ENCODE results near the gene LYSMD2. TPM values are rescaled to one million over a fixed set of nuclear protein-coding genes. Genes with fewer than 3 reads are reported as not detected.

Gene LYSMD2
- total RNA-seq, 1 donor, result 3.1 TPM

DNA sequence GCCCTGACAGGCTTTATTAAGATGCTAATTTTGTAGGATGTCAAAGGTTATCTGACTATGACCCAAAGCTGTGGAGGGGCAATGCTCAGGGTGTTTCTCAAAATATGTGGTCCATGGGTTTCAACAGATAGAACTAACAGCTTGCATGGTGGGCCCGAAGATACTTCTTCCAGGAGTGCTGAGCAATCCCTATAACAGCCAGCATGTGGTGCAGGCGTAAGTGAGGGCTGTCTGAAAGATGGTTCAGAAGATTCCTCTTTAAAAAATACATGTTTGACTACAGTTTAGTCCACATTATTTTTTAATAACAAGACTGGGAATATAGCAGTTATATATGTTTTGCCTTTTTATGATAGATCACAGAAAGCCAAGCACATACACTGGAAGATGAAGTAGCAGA, 48.6 kb downstream of the LYSMD2 start:
- DNase-seq (ENCODE audit: low read depth), result peak; percentile 9
- H3K4me3 ChIP-seq (ENCODE audit: low read depth, low read length), result no peak overlapping the region
- TF ChIP-seq, protein P1, sequence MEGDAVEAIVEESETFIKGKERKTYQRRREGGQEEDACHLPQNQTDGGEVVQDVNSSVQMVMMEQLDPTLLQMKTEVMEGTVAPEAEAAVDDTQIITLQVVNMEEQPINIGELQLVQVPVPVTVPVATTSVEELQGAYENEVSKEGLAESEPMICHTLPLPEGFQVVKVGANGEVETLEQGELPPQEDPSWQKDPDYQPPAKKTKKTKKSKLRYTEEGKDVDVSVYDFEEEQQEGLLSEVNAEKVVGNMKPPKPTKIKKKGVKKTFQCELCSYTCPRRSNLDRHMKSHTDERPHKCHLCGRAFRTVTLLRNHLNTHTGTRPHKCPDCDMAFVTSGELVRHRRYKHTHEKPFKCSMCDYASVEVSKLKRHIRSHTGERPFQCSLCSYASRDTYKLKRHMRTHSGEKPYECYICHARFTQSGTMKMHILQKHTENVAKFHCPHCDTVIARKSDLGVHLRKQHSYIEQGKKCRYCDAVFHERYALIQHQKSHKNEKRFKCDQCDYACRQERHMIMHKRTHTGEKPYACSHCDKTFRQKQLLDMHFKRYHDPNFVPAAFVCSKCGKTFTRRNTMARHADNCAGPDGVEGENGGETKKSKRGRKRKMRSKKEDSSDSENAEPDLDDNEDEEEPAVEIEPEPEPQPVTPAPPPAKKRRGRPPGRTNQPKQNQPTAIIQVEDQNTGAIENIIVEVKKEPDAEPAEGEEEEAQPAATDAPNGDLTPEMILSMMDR (IDR thresholded peaks at IDR 0.05; ENCODE audit: insufficient read depth, low read length), result peak; percentile 45

GRCh38 chr15:51687565-51687964, 49.9 kb downstream of the LYSMD2 start:
- TF ChIP-seq, protein P1 (IDR thresholded peaks at IDR 0.05; ENCODE audit: insufficient read depth, low read length), result no peak
- no peak for DNase-seq (ENCODE audit: low read depth)

DNA sequence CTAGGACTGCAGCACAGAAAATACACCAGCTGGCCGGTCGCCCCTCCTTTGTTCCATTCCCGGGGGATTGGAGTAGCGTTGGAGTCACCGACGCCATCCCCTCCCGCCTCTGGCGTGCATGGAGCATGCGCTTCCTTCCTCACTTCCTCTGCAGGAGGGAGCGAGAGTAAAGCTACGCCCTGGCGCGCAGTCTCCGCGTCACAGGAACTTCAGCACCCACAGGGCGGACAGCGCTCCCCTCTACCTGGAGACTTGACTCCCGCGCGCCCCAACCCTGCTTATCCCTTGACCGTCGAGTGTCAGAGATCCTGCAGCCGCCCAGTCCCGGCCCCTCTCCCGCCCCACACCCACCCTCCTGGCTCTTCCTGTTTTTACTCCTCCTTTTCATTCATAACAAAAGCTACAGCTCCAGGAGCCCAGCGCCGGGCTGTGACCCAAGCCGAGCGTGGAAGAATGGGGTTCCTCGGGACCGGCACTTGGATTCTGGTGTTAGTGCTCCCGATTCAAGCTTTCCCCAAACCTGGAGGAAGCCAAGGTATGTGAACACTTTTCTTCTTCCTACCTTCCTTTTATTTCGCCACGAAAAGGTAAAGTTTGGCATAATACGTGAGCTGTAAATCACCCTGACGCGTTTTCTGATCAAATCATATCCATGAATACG, 56.0 kb downstream of the LYSMD2 start, which contains the start of gene SCG3:
TSS of gene SCG3 (plus strand) at position 201 of the 661 bp plus-strand sequence. CDS start at position 454, 253 bp downstream.
- TF ChIP-seq, protein P1 (IDR thresholded peaks at IDR 0.05; ENCODE audit: insufficient read depth, low read length), result no peak
- DNase-seq (ENCODE audit: low read depth), result peak; percentile 57
- H3K4me3 ChIP-seq (ENCODE audit: low read depth, low read length), result no peak within 1 kb of the TSS

More at GRCh38 chr15:51687565-51687964, 49.9 kb downstream of the LYSMD2 start:
- no peak overlapping the region for H3K4me3 ChIP-seq (ENCODE audit: low read depth, low read length)

DNA sequence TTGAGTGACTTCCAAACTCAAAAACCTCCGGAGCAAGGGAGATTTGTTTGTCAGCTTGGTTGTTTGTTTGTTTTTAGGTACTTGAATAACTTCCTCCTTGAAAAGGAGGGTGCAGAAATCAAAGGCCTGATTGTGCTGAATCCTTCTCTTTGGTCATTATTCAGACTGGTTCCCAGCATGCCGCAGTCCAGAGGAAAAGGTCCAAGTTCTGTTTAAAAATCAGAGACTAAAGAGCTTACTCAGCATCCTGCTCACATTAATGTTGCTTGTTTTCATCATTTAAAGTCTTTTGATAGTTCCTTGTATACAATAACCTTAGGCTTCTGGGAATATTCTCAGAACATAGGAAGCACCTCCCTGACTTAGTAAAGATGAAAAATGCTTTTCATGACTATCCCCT, 57.1 kb downstream of the LYSMD2 start:
- TF ChIP-seq, protein P1 (IDR thresholded peaks at IDR 0.05; ENCODE audit: insufficient read depth, low read length), result no peak
- no peak overlapping the region for H3K4me3 ChIP-seq (ENCODE audit: low read depth, low read length)
- DNase-seq (ENCODE audit: low read depth), result no peak

DNA sequence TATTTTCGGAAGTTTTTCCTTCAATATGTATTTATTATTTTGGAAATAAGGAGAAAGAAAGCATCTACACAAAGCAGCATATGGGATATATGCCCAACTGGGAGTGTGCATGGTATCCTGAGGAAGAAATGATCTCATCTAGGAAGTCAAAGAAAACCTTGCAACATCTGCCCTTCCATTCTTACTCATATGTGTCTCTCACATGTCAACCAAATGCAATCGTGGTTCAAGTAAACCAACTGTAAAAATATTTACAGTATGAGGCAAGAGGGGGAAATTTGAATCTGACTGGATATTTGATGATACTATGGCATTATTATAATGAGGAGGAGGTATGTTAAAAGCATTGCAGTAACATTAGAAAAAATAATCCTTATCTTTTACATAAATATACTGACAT, 59.4 kb downstream of the LYSMD2 start:
- H3K4me3 ChIP-seq (ENCODE audit: low read depth, low read length), result no peak overlapping the region
- TF ChIP-seq, protein P1 (IDR thresholded peaks at IDR 0.05; ENCODE audit: insufficient read depth, low read length), result no peak

GRCh38 chr15:51677452-51677851, 60.0 kb downstream of the LYSMD2 start:
- DNase-seq (ENCODE audit: low read depth), result no peak
- no peak overlapping the region for H3K4me3 ChIP-seq (ENCODE audit: low read depth, low read length)
- TF ChIP-seq, protein P1 (IDR thresholded peaks at IDR 0.05; ENCODE audit: insufficient read depth, low read length), result no peak

More for the DNA sequence above, 59.4 kb downstream of the LYSMD2 start:
- no peak for DNase-seq (ENCODE audit: low read depth)

All from fibroblast of the aortic adventitia (primary cell).